CD14-positive monocyte (primary cell): ENCODE data around the gene OR2M2. TPM values are rescaled to one million over a fixed set of nuclear protein-coding genes. Genes with fewer than 3 reads are reported as not detected.

Experiments
- DNase-seq, 3 donors: peaks; one replicate each; pipeline ENCODE4 v3.0.0-alpha.2; 2011 to 2022
- H2AFZ ChIP-seq: 2 replicates; pipeline ENCODE4 v1.6.0; 2012; ENCODE audit warnings: mild to moderate bottlenecking, low read depth, low read length, inconsistent platforms; ENCODE audit not compliant: insufficient read depth, poor library complexity, severe bottlenecking
- H3K27ac ChIP-seq, 2 donors: 1 replicate in 1 of 2; 2 replicates in 1 of 2; pipeline ENCODE4 v1.5.1; 2012 to 2013; ENCODE audit warnings: low read length in 2 of 2, control low read depth in 1 of 2, inconsistent platforms in 1 of 2, low read depth in 1 of 2, mild to moderate bottlenecking in 1 of 2
- H3K27me3 ChIP-seq, 2 donors: one replicate each; pipeline versions ENCODE4 v1.6.0 to v1.6.1; 2011 to 2013; ENCODE audit warnings: low read length in 2 of 2; ENCODE audit not compliant: control insufficient read depth in 2 of 2, insufficient read depth in 2 of 2
- H3K36me3 ChIP-seq, 2 donors: replicated peaks in 1 of 2; 1 replicate in 1 of 2; 2 replicates in 1 of 2; pipeline versions ENCODE4 v1.5.1 to v1.6.1; 2012 to 2013; ENCODE audit warnings: low read length in 2 of 2, control low read depth in 1 of 2, inconsistent platforms in 1 of 2, mild to moderate bottlenecking in 1 of 2; ENCODE audit not compliant: insufficient read depth in 2 of 2, control insufficient read depth in 1 of 2
- H3K4me1 ChIP-seq, 2 donors: 1 replicate in 1 of 2; 2 replicates in 1 of 2; pipeline versions ENCODE4 v1.5.1 to v1.6.1; 2012 to 2013; ENCODE audit warnings: low read length in 2 of 2, control low read depth in 1 of 2, inconsistent platforms in 1 of 2, mild to moderate bottlenecking in 1 of 2, moderate library complexity in 1 of 2; ENCODE audit not compliant: insufficient read depth in 2 of 2, control insufficient read depth in 1 of 2
- H3K4me2 ChIP-seq: replicated peaks from 2 replicates; pipeline ENCODE3; 2012; ENCODE audit warnings: low read length, moderate library complexity, mild to moderate bottlenecking; ENCODE audit not compliant: poor library complexity, severe bottlenecking; ENCODE audit errors: extremely low read depth
- H3K4me3 ChIP-seq, 3 experiments: fragments of 200-600 bp in 1 of 3; sonication (generic) in 1 of 3; replicated peaks in 1 of 3; 1 replicate in 2 of 3; 2 replicates in 1 of 3; pipeline ENCODE4 v1.5.1; 2011 to 2013; ENCODE audit warnings: low read length in 3 of 3, mild to moderate bottlenecking in 3 of 3, control low read depth in 2 of 3, low read depth in 2 of 3, inconsistent platforms in 1 of 3, moderate library complexity in 1 of 3
- H3K79me2 ChIP-seq: 2 replicates; pipeline ENCODE4 v1.6.0; 2012; ENCODE audit warnings: mild to moderate bottlenecking, control low read depth, inconsistent platforms, low read length, moderate library complexity; ENCODE audit not compliant: insufficient read depth
- H3K9ac ChIP-seq: 2 replicates; pipeline ENCODE4 v1.6.0; 2017; ENCODE audit warnings: low read length, mild to moderate bottlenecking; ENCODE audit not compliant: insufficient read depth, poor library complexity, severe bottlenecking
- H3K9me3 ChIP-seq, 2 donors: replicated peaks in 1 of 2; 1 replicate in 1 of 2; 2 replicates in 1 of 2; pipeline versions ENCODE4 v1.5.1 to v1.6.1; 2012 to 2013; ENCODE audit warnings: low read length in 2 of 2, control low read depth in 1 of 2; ENCODE audit not compliant: control insufficient read depth in 1 of 2, insufficient read depth in 1 of 2
- H4K20me1 ChIP-seq: 2 replicates; pipeline ENCODE4 v1.6.0; 2012; ENCODE audit warnings: mild to moderate bottlenecking, low read length, control low read depth, moderate library complexity; ENCODE audit not compliant: insufficient read depth
- H3K27ac Mint-ChIP-seq, 7 donors: one replicate each; pipeline ENCODE4 v1.8.0; 2020; ENCODE audit warnings: mild to moderate bottlenecking in 7 of 7, mixed read lengths in 7 of 7, moderate library complexity in 6 of 7, inconsistent platforms in 2 of 7
- H3K27me3 Mint-ChIP-seq, 3 donors: one replicate each; pipeline ENCODE4 v1.8.0; 2021 to 2022; ENCODE audit warnings: low read depth in 3 of 3, mild to moderate bottlenecking in 3 of 3, mixed read lengths in 3 of 3, moderate library complexity in 3 of 3, inconsistent platforms in 1 of 3
- H3K36me3 Mint-ChIP-seq, 2 donors: one replicate each; pipeline ENCODE4 v1.8.0; 2020; ENCODE audit warnings: mixed read lengths in 2 of 2, inconsistent platforms in 1 of 2, mild to moderate bottlenecking in 1 of 2
- H3K4me1 Mint-ChIP-seq: one replicate; pipeline ENCODE4 v1.8.0; 2020; ENCODE audit warnings: mild to moderate bottlenecking, mixed read lengths
- H3K4me3 Mint-ChIP-seq, 2 donors: one replicate each; pipeline ENCODE4 v1.8.0; 2020; ENCODE audit warnings: mild to moderate bottlenecking in 2 of 2, mixed read lengths in 2 of 2, moderate library complexity in 1 of 2
- H3K9me3 Mint-ChIP-seq, 7 donors: one replicate each; pipeline ENCODE4 v1.8.0; 2020 to 2022; ENCODE audit warnings: mixed read lengths in 7 of 7, mild to moderate bottlenecking in 6 of 7, moderate library complexity in 6 of 7, inconsistent platforms in 2 of 7
- CTCF ChIP-seq: fragments of 200-600 bp; IDR thresholded peaks from one replicate; pipeline ENCODE4 v1.8.0; 2022; ENCODE audit warnings: antibody characterized with exemption, mild to moderate bottlenecking
- WGBS: methylation state at CpG from one replicate; pipeline ENCODE4 v1.1.5; 2013; ENCODE audit warnings: missing lambda C conversion rate; ENCODE audit not compliant: insufficient coverage; 5-methylcytosine and 5-hydroxymethylcytosine counted together
- intact Hi-C, 2 donors: fragments of 100-400 bp; cut with micrococcal nuclease; formaldehyde crosslinking; loops; one replicate each; pipeline versions ENCODE4 v1.15.0 to v1.15.1; 2023
- polyA plus RNA-seq, 3 donors: library from polyadenylated mRNA; depleted of rRNA in 1 of 3; unstranded in 2 of 3; stranded (reverse) in 1 of 3; fragments of 300-500 nt in 2 of 3; fragments of >200 nt in 1 of 3; fragmentation: Illumina TruSeq in 2 of 3; gene quantifications; 1 replicate in 2 of 3; 2 replicates in 1 of 3; pipeline ENCODE4 v1.2.3, GENCODE V29; 2012 to 2021

The OR2M2 gene
- polyA plus RNA-seq, 3 donors: not detected

- H3K27ac ChIP-seq: no peak overlapping the region
These were observed 31.3 kb upstream of the OR2M2 start for GRCh38 chr1:248143311-248143710.

GRCh38 chr1:248144513-248145198, 30.0 kb upstream of the OR2M2 start, which contains the start of gene OR2M5:
Gene OR2M5, plus strand, starts transcription at chr1:248145148. Its CDS starts 0 bp downstream, at chr1:248145148.
- no peaks in the 10 kb centered on the region for H3K27me3 ChIP-seq
- H3K4me1 ChIP-seq: no peaks in the 10 kb centered on the region
- H3K9me3 Mint-ChIP-seq: peaks cover 0 to 11% (median 5%) of the 10 kb centered on the region in 7 donors
- no peak within 1 kb of the TSS for H3K4me2 ChIP-seq
- H3K4me3 Mint-ChIP-seq: no peak within 1 kb of the TSS
- no peak within 1 kb of the TSS for H3K9ac ChIP-seq
- TF ChIP-seq CTCF: no peak
- no peak within 1 kb of the TSS for H2AFZ ChIP-seq
- H3K27ac Mint-ChIP-seq: no peak within 1 kb of the TSS
- intact Hi-C loops: no loop called here
- no peak for DNase-seq
- H3K27ac ChIP-seq: no peak within 1 kb of the TSS
- no CpG with 5 or more reads among the region's 3 CpGs for WGBS
- H3K4me3 ChIP-seq: no peak within 1 kb of the TSS
- peaks cover 0 to 2% (median 0%) of the 10 kb centered on the region in 3 donors for H3K27me3 Mint-ChIP-seq
- H3K36me3 Mint-ChIP-seq: no peaks in the 10 kb centered on the region
- no peaks in the 10 kb centered on the region for H3K4me1 Mint-ChIP-seq
- H3K79me2 ChIP-seq: no peaks in the 10 kb centered on the region
- H3K36me3 ChIP-seq: no peaks in the 10 kb centered on the region
- no peaks in the 10 kb centered on the region for H4K20me1 ChIP-seq
- H3K9me3 ChIP-seq: peaks cover 0 to 3% of the 10 kb centered on the region in 2 donors

More at GRCh38 chr1:248143311-248143710, 31.3 kb upstream of the OR2M2 start:
- DNase-seq: no peak
- H3K4me1 ChIP-seq: no peaks in the 10 kb centered on the region
- 80% methylated on average over 1 of the region's 1 CpG for WGBS
- H3K4me2 ChIP-seq: no peak overlapping the region
- no peak overlapping the region for H2AFZ ChIP-seq
- H3K27me3 ChIP-seq: no peaks in the 10 kb centered on the region
- H3K79me2 ChIP-seq: no peaks in the 10 kb centered on the region
- Mint-ChIP-seq H3K36me3 (no peaks in the 10 kb centered on the region), H3K4me3 (no peak overlapping the region), H3K4me1 (no peaks in the 10 kb centered on the region), H3K27me3 (peaks cover 0 to 2% (median 2%) of the 10 kb centered on the region in 3 donors), H3K27ac (no peak overlapping the region), H3K9me3 (peaks cover 0 to 11% (median 5%) of the 10 kb centered on the region in 7 donors)
- H3K4me3 ChIP-seq: no peak overlapping the region
- intact Hi-C loops: no loop called here
- H3K36me3 ChIP-seq: no peaks in the 10 kb centered on the region
- H4K20me1 ChIP-seq: no peaks in the 10 kb centered on the region
- TF ChIP-seq CTCF: no peak
- H3K9ac ChIP-seq: no peak overlapping the region
- peaks cover 0 to 3% of the 10 kb centered on the region in 2 donors for H3K9me3 ChIP-seq
